WI38 (cell line): ENCODE measurements around the gene LRBA.

Experiments
- H3K4me3 ChIP-seq: 2 replicates; pipeline ENCODE4 v1.5.1; 2011; ENCODE audit warnings: low read depth, mild to moderate bottlenecking, control low read depth, low read length
- TF ChIP-seq, protein P1 (sequence below): IDR thresholded peaks from 2 replicates; pipeline ENCODE4 v1.5.1; 2012; ENCODE audit warnings: low read depth, mild to moderate bottlenecking, control low read depth, low read length

Gene LRBA

DNA sequence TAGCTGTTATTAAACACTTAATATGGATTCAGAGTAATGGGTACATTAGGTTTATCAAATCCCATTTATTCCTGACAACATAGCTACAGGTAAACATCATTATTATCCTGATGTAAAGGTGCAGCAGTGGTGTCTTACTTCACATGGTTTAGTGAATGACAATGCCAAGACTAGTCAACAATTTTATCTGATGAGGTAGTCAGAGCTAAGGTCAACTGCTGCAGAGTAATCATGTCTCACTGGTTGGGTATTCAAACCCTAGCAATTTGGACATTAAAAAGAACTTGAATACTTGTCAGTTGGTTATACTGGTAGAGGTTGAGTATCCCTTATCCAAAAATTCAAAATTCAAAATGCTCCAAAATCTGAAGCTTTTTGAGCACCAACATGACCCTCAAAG lies 315.5 kb downstream of the LRBA start:
- TF ChIP-seq, protein P1, sequence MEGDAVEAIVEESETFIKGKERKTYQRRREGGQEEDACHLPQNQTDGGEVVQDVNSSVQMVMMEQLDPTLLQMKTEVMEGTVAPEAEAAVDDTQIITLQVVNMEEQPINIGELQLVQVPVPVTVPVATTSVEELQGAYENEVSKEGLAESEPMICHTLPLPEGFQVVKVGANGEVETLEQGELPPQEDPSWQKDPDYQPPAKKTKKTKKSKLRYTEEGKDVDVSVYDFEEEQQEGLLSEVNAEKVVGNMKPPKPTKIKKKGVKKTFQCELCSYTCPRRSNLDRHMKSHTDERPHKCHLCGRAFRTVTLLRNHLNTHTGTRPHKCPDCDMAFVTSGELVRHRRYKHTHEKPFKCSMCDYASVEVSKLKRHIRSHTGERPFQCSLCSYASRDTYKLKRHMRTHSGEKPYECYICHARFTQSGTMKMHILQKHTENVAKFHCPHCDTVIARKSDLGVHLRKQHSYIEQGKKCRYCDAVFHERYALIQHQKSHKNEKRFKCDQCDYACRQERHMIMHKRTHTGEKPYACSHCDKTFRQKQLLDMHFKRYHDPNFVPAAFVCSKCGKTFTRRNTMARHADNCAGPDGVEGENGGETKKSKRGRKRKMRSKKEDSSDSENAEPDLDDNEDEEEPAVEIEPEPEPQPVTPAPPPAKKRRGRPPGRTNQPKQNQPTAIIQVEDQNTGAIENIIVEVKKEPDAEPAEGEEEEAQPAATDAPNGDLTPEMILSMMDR: no peak
- no peak overlapping the region for H3K4me3 ChIP-seq

DNA sequence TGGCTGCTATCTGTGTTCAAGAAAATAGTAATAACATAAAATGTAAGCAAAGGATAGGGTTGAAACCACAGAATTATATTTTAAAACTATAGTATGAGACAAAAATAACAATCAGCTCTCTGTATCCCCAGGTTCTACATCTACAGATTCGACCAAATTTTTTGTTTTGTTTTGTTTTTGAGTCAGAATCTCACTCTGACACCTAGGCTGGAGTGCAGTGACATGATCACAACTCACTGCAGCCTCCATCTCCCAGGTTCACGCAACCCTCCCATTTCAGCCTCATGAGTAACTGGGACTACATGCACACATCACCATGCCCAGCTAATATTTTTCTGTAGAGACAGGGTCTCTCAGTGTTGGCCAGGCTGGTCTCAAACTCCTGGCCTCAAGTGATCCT lies 319.9 kb downstream of the LRBA start:
- TF ChIP-seq, protein P1: no peak
- no peak overlapping the region for H3K4me3 ChIP-seq

DNA sequence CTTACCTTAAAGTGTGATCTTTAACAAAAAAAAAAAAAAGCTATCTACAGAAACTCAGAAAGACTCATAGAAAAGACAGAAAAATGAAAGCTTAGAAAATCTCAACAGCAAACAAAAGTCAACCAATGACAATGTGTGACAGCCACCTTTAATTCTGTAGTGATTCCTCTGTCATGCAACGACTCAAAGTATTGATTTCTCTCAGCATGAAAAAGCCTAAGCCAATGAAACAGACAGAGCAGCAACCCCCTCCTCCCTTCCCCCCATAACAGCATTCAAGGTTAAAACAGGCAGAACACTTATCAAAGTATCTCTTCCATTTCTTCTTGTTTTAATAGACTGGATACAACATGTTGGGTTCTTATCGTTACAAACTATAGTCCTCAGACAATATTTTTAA lies 320.6 kb downstream of the LRBA start:
- TF ChIP-seq, protein P1: no peak
- H3K4me3 ChIP-seq: no peak overlapping the region

DNA sequence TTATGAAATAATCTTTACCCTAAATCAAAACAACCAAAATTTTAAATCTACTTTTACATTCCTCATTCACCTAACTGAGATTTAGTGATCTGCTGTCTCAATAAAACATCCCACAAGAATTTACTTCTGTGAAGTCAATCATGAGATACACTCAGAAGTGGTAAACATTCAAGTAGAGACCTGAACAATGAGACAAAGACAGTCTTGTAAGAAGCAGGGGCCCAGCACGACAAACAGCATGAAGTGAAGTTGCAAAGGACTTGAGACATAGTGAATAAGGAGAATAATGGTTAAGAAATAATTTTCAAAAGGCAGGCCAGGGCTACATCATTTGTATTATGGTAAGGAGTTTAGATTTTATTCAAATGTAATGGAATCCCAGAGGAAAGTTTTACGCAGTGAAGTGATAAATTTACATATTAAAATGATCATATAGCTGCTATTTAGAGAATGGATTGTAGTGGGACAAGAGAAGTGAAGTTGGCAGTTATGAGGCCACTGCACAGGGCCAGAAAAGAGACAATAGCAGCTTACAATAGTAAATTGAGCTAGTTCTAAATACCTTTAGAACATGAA lies 331.2 kb downstream of the LRBA start:
- TF ChIP-seq, protein P1: no peak
- no peak overlapping the region for H3K4me3 ChIP-seq

DNA sequence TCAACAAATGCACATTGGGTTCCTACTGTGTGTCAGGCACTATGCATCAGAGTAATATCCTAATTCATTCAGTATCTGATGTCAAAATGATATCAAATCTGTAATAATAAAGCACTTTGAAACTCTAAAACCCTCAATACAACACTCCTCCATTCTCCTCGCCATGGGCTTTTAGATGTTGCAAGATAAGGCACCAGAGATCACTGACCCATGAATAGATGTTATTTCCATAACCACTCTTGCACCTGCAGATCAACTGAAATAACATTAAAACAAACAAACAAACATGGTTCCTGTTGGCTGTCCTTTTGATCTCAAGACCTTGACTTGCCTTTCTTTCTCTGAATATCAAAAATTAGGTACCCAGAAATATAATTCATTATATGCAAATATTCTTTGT lies 333.0 kb downstream of the LRBA start:
- TF ChIP-seq, protein P1: no peak
- no peak overlapping the region for H3K4me3 ChIP-seq

DNA sequence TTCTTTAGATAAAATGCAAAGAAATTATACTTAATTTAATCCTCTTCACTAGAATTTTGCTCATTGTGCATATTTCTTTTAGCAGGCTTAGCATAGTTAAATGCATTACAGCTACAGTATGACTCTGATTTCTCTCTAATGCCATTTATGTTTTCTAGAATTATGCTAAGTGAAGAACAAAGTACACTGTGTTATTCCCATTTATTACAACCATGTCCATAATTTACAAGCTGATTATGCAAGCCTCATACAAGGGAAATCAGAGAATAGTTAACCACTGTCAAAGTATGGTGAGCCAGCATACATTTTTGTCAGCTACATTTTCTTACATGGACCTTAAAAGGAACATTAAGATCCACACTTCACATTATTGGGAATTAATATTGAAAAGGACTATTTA lies 334.0 kb downstream of the LRBA start:
- TF ChIP-seq, protein P1: no peak
- no peak overlapping the region for H3K4me3 ChIP-seq

DNA sequence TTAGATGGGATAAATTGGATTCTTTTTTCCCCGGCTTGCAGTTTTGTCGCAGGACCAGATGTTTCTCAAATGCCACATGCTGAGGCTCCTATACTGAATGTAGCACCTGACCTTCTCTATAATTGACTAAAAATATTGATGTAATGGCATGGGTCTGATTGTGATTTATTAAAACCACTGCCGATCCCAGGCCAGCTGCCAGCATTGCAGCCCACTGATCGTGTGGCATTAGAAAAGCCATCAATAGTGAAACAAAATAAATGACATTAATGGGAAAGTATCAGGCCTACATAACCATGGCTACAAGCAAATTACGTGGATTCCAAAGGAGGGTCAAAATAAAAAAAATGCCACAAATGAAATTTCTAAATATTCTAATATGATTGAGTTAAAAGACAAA lies 334.4 kb downstream of the LRBA start:
- TF ChIP-seq, protein P1: no peak
- H3K4me3 ChIP-seq: no peak overlapping the region
